Measurements from ENCODE around the gene KIR2DL3. TPM values are rescaled to one million over a fixed set of nuclear protein-coding genes. Genes with fewer than 3 reads are reported as not detected.
A peak's percentile ranks its signal among the peaks of the same experiment; 100 is the strongest.
"Not testable (repeated sequence)": the region's sequence is repeated elsewhere in the genome, so short reads cannot be mapped to it uniquely, and the experiment has no call there.

The KIR2DL3 gene
- total RNA-seq, 1 donor from 2014 or later: not detected

DNA sequence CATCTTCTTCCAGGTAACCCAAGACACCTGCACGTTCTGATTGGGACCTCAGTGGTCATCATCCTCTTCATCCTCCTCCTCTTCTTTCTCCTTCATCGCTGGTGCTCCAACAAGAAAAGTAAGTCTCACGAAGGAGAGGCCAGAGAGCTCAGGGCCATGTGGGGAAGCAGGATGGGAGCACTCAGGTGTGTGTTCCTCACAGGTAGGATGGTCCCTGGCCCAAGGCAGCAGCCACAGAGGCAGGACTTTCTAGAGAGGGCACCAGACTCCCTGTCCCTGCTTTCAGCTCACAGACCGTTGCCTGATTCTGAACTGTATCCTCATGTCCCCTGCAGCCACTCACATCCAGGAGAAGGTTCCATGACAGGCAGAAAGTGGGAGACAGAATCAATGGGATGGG, 28.2 kb downstream of the KIR2DL3 start:
- H3K9me3 Mint-ChIP-seq; H3K4me1 Mint-ChIP-seq (ENCODE audit: unreplicated experiment); H3K36me3 Mint-ChIP-seq; DNase-seq (ENCODE audit: extremely low spot score, unreplicated experiment); H3K27ac Mint-ChIP-seq; H3K4me3 Mint-ChIP-seq; H3K27me3 Mint-ChIP-seq: not testable (repeated sequence)

DNA sequence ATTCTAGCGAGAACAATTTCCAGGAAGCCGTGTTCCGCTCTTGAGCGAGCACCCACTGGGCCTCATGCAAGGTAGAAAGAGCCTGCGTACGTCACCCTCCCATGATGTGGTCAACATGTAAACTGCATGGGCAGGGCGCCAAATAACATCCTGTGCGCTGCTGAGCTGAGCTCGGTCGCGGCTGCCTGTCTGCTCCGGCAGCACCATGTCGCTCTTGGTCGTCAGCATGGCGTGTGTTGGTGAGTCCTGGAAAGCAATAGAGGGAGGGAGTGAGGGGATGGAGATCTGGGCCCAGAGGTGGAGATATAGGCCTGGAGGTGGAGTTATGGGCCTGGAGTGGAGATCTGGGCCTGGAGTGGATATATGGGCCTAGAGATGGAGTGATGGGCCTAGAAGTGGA, 31.3 kb downstream of the KIR2DL3 start, which contains the start of gene KIR2DL1:
TSS of gene KIR2DL1 (plus strand) at position 148 of the 400 bp plus-strand sequence. CDS start at position 206, 58 bp downstream.
- H3K36me3 Mint-ChIP-seq; DNase-seq (ENCODE audit: extremely low spot score, unreplicated experiment); H3K4me3 Mint-ChIP-seq; H3K27ac Mint-ChIP-seq; H3K4me1 Mint-ChIP-seq (ENCODE audit: unreplicated experiment); H3K27me3 Mint-ChIP-seq: not testable (repeated sequence)
- H3K9me3 Mint-ChIP-seq: peaks cover 19% of the 10 kb centered on the region

DNA sequence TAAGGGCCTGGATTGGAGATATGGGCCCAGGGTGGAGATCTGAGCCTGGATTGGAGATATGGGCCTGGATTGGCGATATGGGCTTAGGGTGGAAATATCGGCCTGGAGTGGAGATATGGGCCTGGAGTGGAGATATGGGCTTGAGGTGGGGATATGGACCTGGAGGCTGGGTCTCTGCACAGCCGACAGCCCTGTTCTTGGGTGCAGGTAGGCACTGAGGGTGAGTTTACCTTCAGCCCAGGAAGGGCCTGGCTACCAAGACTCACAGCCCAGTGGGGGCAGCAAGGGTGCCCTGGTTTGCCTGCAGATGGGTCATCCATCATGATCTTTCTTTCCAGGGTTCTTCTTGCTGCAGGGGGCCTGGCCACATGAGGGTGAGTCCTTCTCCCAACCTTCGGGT, 32.2 kb downstream of the KIR2DL3 start:
- H3K4me3 Mint-ChIP-seq; H3K27me3 Mint-ChIP-seq; H3K4me1 Mint-ChIP-seq (ENCODE audit: unreplicated experiment); H3K27ac Mint-ChIP-seq; H3K36me3 Mint-ChIP-seq: not testable (repeated sequence)
- H3K9me3 Mint-ChIP-seq: peaks cover 25% of the 10 kb centered on the region
- DNase-seq (ENCODE audit: extremely low spot score, unreplicated experiment): peak; percentile 52

DNA sequence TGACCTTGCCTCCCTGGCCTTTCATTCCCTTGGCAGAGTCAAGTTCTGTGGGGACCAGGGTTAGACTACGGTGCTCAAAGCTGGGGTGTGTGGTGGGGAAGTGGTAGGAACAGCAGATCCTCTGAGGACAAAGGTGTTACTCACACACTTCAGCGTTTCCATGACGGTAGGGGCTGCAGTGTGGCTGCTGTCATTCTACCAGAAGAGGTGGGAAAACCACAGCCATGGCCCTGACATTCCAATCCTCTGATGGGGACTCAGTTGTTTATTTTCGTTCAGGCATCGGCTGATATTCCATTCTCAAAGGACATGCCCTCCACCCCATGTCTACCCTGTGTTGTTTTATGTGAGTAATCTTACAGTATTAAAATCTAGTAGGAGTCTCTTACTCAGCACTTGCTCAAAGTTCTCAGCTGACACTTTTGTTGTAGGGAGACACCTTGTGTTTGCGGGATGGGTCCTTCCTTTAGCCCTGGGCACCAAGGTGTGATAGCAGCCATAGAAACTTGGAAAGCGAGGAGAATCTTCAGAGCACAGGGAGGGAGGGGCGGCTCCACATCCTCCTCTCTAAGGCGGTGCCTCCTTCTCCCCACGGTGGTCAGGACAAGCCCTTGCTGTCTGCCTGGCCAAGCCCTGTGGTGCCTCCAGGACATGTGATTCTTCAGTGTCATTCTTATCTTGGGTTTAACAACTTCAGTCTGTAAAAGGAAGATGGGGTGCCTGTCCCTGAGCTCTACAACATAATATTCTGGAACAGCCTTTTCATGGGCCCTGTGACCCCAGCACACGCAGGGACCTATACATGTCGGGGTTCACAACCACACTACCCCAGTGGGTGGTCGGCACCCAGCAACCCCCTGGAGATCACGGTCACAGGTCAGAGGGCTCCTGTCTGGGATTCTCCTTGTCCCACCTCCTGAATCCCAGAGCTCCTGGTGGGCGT, 33.0 kb downstream of the KIR2DL3 start:
- H3K36me3 Mint-ChIP-seq; H3K27ac Mint-ChIP-seq; H3K4me1 Mint-ChIP-seq (ENCODE audit: unreplicated experiment); H3K4me3 Mint-ChIP-seq; H3K27me3 Mint-ChIP-seq: not testable (repeated sequence)
- DNase-seq (ENCODE audit: extremely low spot score, unreplicated experiment): peak; percentile 61
- peaks cover 25% of the 10 kb centered on the region for H3K9me3 Mint-ChIP-seq

DNA sequence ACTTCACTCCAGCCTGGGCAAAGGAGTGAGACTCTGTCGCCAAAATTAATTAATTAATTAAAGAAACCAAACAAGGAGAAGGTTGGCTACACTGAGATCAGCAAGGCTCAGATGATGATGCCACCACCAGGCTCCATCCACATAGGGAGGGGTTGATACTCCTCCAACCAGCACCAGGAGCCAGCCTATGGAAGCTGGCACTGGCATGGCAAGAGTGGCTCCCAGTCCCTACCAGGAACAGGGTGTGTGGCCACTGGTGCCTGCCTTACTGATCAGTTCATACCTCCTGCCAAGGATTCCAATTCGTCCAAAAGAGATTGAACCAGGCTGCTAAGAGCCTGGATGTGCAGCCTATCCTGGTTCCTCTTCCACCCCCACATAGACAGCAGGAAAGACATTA, 34.4 kb downstream of the KIR2DL3 start:
- H3K4me1 Mint-ChIP-seq (ENCODE audit: unreplicated experiment); H3K27ac Mint-ChIP-seq; H3K36me3 Mint-ChIP-seq; H3K4me3 Mint-ChIP-seq; H3K27me3 Mint-ChIP-seq: not testable (repeated sequence)
- DNase-seq (ENCODE audit: extremely low spot score, unreplicated experiment): peak; percentile 64
- peaks cover 25% of the 10 kb centered on the region for H3K9me3 Mint-ChIP-seq

DNA sequence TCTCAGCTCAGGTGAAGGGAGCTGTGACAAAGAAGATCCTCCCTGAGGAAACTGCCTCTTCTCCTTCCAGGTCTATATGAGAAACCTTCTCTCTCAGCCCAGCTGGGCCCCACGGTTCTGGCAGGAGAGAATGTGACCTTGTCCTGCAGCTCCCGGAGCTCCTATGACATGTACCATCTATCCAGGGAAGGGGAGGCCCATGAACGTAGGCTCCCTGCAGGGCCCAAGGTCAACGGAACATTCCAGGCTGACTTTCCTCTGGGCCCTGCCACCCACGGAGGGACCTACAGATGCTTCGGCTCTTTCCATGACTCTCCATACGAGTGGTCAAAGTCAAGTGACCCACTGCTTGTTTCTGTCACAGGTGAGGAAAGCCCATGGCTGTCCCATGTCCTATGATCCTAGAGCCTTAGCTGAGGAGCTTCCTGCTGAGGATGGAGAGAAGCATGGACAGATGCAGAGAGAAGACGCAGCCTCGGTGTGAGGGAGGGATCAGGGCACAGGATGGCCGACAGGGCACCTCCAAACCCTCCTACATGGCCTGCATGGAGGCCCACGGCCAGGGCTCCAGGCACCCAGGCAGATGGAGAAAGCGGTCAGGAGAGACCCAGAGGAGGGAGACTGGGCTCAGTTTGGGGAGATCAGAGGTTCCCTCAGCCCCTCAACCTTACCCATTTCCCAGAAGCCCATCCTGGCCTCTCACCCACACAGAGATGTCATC, 36.9 kb downstream of the KIR2DL3 start:
- peaks cover 22% of the 10 kb centered on the region for H3K9me3 Mint-ChIP-seq
- not testable (repeated sequence) for H3K27me3 Mint-ChIP-seq; H3K4me1 Mint-ChIP-seq (ENCODE audit: unreplicated experiment); H3K27ac Mint-ChIP-seq; H3K36me3 Mint-ChIP-seq; H3K4me3 Mint-ChIP-seq
- peak; percentile 69 for DNase-seq (ENCODE audit: extremely low spot score, unreplicated experiment)

DNA sequence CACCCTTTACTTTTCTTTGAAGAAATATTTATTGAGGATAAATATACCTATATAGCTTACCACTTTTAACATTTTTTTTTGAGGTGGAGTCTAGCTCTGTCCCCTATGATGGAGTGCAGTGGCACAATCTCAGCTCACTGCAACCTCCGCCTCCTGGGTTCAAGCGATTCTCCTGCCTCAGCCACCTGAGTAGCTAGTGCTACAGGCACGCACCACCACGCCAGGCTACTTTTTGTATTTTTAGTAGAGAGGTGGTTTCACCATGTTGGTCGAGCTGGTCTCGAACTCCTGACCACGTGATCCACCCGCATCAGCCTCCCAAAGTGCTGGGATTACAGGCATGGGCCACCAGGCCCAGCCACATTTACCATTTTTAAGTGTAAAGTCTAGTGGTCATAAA, 37.5 kb downstream of the KIR2DL3 start:
- not testable (repeated sequence) for H3K4me1 Mint-ChIP-seq (ENCODE audit: unreplicated experiment); H3K4me3 Mint-ChIP-seq; H3K27me3 Mint-ChIP-seq; H3K27ac Mint-ChIP-seq; H3K36me3 Mint-ChIP-seq
- DNase-seq (ENCODE audit: extremely low spot score, unreplicated experiment): peak; percentile 44
- peaks cover 19% of the 10 kb centered on the region for H3K9me3 Mint-ChIP-seq

DNA sequence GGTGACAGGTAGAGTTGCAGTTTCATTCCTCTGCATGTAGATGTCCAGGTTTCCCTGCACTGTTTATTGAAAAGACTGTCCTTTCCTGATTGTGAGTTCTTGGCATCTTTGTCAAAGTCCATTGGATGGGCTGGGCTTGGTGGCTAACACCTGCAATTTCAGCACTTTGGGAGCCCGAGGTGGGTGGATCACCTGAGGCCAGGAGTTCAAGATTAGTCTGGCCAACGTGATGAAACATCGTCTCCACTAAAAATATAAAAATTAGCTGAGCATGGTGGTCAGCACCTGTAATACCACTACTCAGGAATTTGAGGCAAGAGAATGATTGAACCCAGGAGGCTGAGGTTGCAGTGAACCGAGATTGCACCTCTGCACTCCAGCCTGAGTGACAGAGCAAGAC, 39.5 kb downstream of the KIR2DL3 start:
- H3K27me3 Mint-ChIP-seq; H3K27ac Mint-ChIP-seq; DNase-seq (ENCODE audit: extremely low spot score, unreplicated experiment); H3K36me3 Mint-ChIP-seq; H3K4me3 Mint-ChIP-seq; H3K4me1 Mint-ChIP-seq (ENCODE audit: unreplicated experiment): not testable (repeated sequence)
- peaks cover 16% of the 10 kb centered on the region for H3K9me3 Mint-ChIP-seq

DNA sequence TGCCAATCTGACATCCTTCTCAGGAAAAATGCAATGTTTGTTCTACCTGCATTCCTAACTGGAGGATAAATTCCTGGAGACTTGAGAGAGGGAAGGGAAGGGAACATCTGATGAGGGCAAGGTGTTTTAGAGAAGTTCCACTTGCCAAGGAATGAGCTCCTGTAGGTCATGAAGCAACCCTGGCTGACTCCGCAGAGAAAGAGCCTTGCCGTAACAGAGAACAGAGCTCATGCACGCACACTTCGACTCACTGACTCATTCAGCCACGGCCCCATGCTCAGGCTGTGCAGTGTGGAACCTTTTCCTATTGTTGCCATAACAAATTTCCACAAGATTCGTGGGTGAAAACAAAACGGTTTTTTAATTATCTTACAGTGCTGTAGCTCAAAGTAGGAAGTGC, 40.6 kb downstream of the KIR2DL3 start:
- not testable (repeated sequence) for H3K36me3 Mint-ChIP-seq; H3K9me3 Mint-ChIP-seq; H3K4me1 Mint-ChIP-seq (ENCODE audit: unreplicated experiment)

DNA sequence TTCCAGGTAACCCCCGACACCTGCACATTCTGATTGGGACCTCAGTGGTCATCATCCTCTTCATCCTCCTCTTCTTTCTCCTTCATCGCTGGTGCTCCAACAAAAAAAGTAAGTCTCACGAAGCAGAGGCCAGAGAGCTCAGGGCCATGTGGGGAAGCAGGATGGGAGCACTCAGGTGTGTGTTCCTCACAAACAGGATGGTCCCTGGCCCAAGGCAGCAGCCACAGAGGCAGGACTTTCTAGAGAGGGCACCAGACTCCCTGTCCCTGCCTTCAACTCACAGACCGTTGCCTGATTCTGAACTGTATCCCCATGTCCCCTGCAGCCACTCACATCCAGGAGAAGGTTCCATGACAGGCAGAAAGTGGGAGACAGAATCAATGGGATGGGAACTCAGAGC, 44.6 kb downstream of the KIR2DL3 start:
- H3K4me3 Mint-ChIP-seq; DNase-seq (ENCODE audit: extremely low spot score, unreplicated experiment); H3K9me3 Mint-ChIP-seq; H3K36me3 Mint-ChIP-seq; H3K27ac Mint-ChIP-seq; H3K27me3 Mint-ChIP-seq; H3K4me1 Mint-ChIP-seq (ENCODE audit: unreplicated experiment): not testable (repeated sequence)

More for the DNA sequence above, 40.6 kb downstream of the KIR2DL3 start:
- not testable (repeated sequence) for DNase-seq (ENCODE audit: extremely low spot score, unreplicated experiment); H3K4me3 Mint-ChIP-seq; H3K27me3 Mint-ChIP-seq; H3K27ac Mint-ChIP-seq

DNA sequence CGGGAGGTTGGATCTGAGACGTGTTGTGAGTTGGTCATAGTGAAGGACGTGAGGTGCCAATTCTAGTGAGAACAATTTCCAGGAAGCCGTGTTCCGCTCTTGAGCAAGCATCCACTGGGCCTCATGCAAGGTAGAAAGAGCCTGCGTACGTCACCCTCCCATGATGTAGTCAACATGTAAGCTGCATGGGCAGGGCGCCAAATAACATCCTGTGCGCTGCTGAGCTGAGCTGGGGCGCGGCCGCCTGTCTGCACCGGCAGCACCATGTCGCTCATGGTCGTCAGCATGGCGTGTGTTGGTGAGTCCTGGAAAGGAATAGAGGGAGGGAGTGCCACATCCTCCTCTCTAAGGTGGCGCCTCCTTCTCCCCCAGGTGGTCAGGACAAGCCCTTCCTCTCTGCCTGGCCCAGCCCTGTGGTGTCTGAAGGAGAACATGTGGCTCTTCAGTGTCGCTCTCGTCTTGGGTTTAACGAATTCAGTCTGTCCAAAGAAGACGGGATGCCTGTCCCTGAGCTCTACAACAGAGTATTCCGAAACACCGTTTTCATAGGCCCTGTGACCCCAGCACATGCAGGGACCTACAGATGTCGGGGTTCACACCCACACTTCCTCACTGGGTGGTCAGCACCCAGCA, 47.9 kb downstream of the KIR2DL3 start:
- not testable (repeated sequence) for H3K27me3 Mint-ChIP-seq; H3K36me3 Mint-ChIP-seq; H3K4me3 Mint-ChIP-seq; DNase-seq (ENCODE audit: extremely low spot score, unreplicated experiment); H3K9me3 Mint-ChIP-seq; H3K4me1 Mint-ChIP-seq (ENCODE audit: unreplicated experiment); H3K27ac Mint-ChIP-seq

DNA sequence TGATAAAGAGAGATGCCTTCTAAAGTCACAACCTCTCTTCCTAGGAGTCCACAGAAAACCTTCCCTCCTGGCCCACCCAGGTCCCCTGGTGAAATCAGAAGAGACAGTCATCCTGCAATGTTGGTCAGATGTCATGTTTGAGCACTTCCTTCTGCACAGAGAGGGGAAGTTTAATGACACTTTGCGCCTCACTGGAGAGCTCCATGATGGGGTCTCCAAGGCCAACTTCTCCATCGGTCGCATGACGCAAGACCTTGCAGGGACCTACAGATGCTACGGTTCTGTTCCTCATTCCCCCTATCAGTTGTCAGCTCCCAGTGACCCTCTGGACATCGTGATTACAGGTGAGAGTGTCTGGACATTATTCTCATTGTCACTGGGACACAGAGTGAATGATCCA, 49.8 kb downstream of the KIR2DL3 start:
- DNase-seq (ENCODE audit: extremely low spot score, unreplicated experiment): peak; percentile 13
- not testable (repeated sequence) for H3K27me3 Mint-ChIP-seq; H3K4me3 Mint-ChIP-seq; H3K27ac Mint-ChIP-seq; H3K36me3 Mint-ChIP-seq; H3K4me1 Mint-ChIP-seq (ENCODE audit: unreplicated experiment); H3K9me3 Mint-ChIP-seq

All from type B pancreatic cell (in vitro differentiated cells).